Karpas-422 (cell line): Measurements from ENCODE around the gene ZNF613. TPM values are rescaled to one million over a fixed set of nuclear protein-coding genes. Genes with fewer than 3 reads are reported as not detected.

Source experiments
- DNase-seq: peaks from one replicate; pipeline ENCODE4 v3.0.0-alpha.2; 2015
- H2AFZ ChIP-seq: fragments of 200-600 bp; sonication (generic); 2 replicates; pipeline ENCODE4 v1.6.1; 2014; ENCODE audit warnings: antibody characterized with exemption, low read length, mixed read lengths
- H3K27ac ChIP-seq: fragments of 200-600 bp; sonication (generic); 2 replicates; pipeline ENCODE4 v1.5.1; 2014; ENCODE audit warnings: mild to moderate bottlenecking, low read length, moderate library complexity
- H3K27me3 ChIP-seq: fragments of 200-600 bp; sonication (generic); 2 replicates; pipeline ENCODE4 v1.6.1; 2014; ENCODE audit warnings: low read length, mixed read lengths
- H3K36me3 ChIP-seq: fragments of 200-600 bp; sonication (generic); 2 replicates; pipeline ENCODE4 v1.6.1; 2014; ENCODE audit warnings: low read length, mixed read lengths; ENCODE audit not compliant: insufficient read depth
- H3K4me1 ChIP-seq: fragments of 200-600 bp; sonication (generic); 2 replicates; pipeline ENCODE4 v1.6.1; 2014; ENCODE audit warnings: mild to moderate bottlenecking, low read length, mixed read lengths
- H3K4me2 ChIP-seq: fragments of 200-600 bp; sonication (generic); 2 replicates; pipeline ENCODE4 v1.6.1; 2014; ENCODE audit warnings: low read length, low read depth, mild to moderate bottlenecking; ENCODE audit not compliant: poor library complexity, severe bottlenecking
- H3K4me3 ChIP-seq: fragments of 200-600 bp; sonication (generic); 2 replicates; pipeline ENCODE4 v1.5.1; 2014; ENCODE audit warnings: mild to moderate bottlenecking, antibody characterized with exemption, low read length, mixed read lengths
- H3K79me2 ChIP-seq: fragments of 200-600 bp; sonication (generic); 2 replicates; pipeline ENCODE4 v1.6.1; 2014; ENCODE audit warnings: mild to moderate bottlenecking, low read length, mixed read lengths
- H3K9ac ChIP-seq: fragments of 200-600 bp; sonication (generic); 2 replicates; pipeline ENCODE4 v1.6.0; 2014; ENCODE audit warnings: low read length
- H3K9me2 ChIP-seq: fragments of 200-600 bp; sonication (generic), shearing (Covaris generic); replicated peaks from 2 replicates; pipeline ENCODE4 v1.6.0; 2014; ENCODE audit warnings: mild to moderate bottlenecking, low read length, moderate library complexity; ENCODE audit not compliant: insufficient read depth
- H3K9me3 ChIP-seq: fragments of 300-700, 200-600 bp; sonication (generic); 2 replicates; pipeline ENCODE4 v1.6.1; 2014; ENCODE audit warnings: low read length, mixed read lengths
- H4K20me1 ChIP-seq: fragments of 200-600 bp; sonication (generic); 2 replicates; pipeline ENCODE4 v1.6.1; 2014; ENCODE audit warnings: mild to moderate bottlenecking, antibody characterized with exemption, low read length, low read depth; ENCODE audit not compliant: insufficient read depth
- total RNA-seq: library from RNA; depleted of rRNA; stranded (reverse); fragments of >200 nt; shearing (Covaris generic); gene quantifications from 2 replicates; pipeline ENCODE4 v1.2.3, GENCODE V29; 2014; ENCODE audit warnings: low replicate concordance; rRNA removed

Gene ZNF613
- 7.3 and 7.5 TPM in 2 replicates for total RNA-seq

DNA sequence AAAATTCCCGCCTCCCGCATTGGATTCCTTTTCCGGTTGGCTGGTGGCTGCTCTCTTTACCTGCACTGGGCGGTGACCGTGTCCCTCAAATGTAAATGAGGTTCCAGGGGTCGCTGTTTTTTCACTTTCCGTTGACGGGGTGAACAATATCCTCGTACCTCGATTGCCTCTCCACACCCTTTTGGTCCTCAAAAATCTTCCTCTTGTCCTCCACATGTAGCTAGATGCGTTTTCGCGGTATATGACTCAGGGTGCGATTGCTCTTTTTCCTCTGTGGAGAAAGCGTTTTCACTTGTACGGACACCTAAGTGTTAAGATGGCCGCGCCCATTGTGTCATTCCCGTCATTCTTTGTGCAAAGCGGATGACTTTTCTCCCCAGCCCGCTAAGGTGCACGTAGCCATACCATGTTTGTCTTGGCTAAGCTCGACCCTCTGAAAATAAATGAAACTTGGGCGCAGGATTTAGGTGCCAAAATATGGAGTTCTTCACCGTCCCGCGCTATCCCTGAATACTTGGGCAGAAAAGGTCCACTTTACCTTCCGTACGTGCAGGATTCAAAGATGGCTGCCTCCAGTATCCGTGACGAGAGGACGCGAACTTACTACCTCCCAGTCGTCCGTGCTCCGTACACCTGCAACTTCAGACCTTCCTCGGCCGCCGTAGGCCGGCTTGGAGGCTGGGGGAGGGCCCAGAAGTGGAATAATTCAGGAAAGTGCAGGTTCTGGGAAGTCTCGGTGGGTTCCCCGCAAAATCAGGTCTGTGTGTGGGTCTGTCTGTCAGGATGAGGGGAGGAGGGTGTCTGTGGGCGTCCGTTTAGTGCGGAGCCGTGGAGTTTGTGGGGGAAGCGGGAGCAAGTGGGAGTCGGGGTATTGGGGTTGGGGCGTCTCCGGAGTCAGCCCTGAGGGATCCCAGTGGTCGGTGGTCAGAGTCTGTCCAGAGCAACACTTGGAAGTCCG lies at the start of gene ZNF613:
ZNF613 (plus strand) TSS at position 689 of the 958 bp plus-strand sequence. CDS start 8,749 bp downstream, outside the sequence.
- peaks cover 23% of the 10 kb centered on the region for H3K79me2 ChIP-seq
- peaks cover 54% of the 10 kb centered on the region for H3K9me3 ChIP-seq
- H3K9me2 ChIP-seq = no peaks in the 10 kb centered on the region
- peak within 1 kb of the TSS; percentile 66 for H3K27ac ChIP-seq
- peak within 1 kb of the TSS; percentile 99 for H2AFZ ChIP-seq
- peak within 1 kb of the TSS; percentile 95 for H3K4me3 ChIP-seq
- DNase-seq = peak; percentile 97
- no peaks in the 10 kb centered on the region for H3K27me3 ChIP-seq
- H3K36me3 ChIP-seq = peaks cover 30% of the 10 kb centered on the region
- H3K4me2 ChIP-seq = peak within 1 kb of the TSS; percentile 80
- peaks cover 9% of the 10 kb centered on the region for H3K4me1 ChIP-seq
- H4K20me1 ChIP-seq = no peaks in the 10 kb centered on the region
- peak within 1 kb of the TSS; percentile 92 for H3K9ac ChIP-seq

- Histone ChIP-seq H3K79me2 (peaks cover 12% of the 10 kb centered on the region), H3K27ac (no peak overlapping the region), H3K9me2 (no peaks in the 10 kb centered on the region), H3K9me3 (peaks cover 64% of the 10 kb centered on the region), H2AFZ (no peak overlapping the region), H3K27me3 (no peaks in the 10 kb centered on the region), H3K4me1 (no peaks in the 10 kb centered on the region), H3K36me3 (peaks cover 90% of the 10 kb centered on the region), H3K4me3 (no peak overlapping the region), H4K20me1 (no peaks in the 10 kb centered on the region), H3K4me2 (no peak overlapping the region), H3K9ac (no peak overlapping the region)
- no peak for DNase-seq
Observed at GRCh38 chr19:51882518-51882917, 44.8 kb upstream of the ZNF613 start.

GRCh38 chr19:51884713-51885112 lies 42.6 kb upstream of the ZNF613 start:
- H3K36me3 ChIP-seq = peaks cover 96% of the 10 kb centered on the region
- H4K20me1 ChIP-seq = no peaks in the 10 kb centered on the region
- no peak overlapping the region for H3K27ac ChIP-seq
- H3K4me2 ChIP-seq = no peak overlapping the region
- H3K9ac ChIP-seq = no peak overlapping the region
- H3K9me3 ChIP-seq = peaks cover 72% of the 10 kb centered on the region
- H3K4me1 ChIP-seq = no peaks in the 10 kb centered on the region
- no peak overlapping the region for H3K4me3 ChIP-seq
- no peaks in the 10 kb centered on the region for H3K27me3 ChIP-seq
- peaks cover 15% of the 10 kb centered on the region for H3K79me2 ChIP-seq
- no peak for DNase-seq
- no peaks in the 10 kb centered on the region for H3K9me2 ChIP-seq
- no peak overlapping the region for H2AFZ ChIP-seq

- Histone ChIP-seq H3K4me3 (no peak within 1 kb of the TSS), H3K4me2 (no peak within 1 kb of the TSS), H3K9ac (no peak within 1 kb of the TSS), H4K20me1 (no peaks in the 10 kb centered on the region), H3K27ac (no peak within 1 kb of the TSS), H3K4me1 (no peaks in the 10 kb centered on the region), H2AFZ (no peak within 1 kb of the TSS), H3K9me2 (no peaks in the 10 kb centered on the region), H3K9me3 (peaks cover 84% of the 10 kb centered on the region), H3K27me3 (no peaks in the 10 kb centered on the region), H3K79me2 (peaks cover 22% of the 10 kb centered on the region), H3K36me3 (peaks cover 98% of the 10 kb centered on the region)
- DNase-seq = peak; percentile 39
Observed at GRCh38 chr19:51887522-51888498, 39.5 kb upstream of the ZNF613 start, which contains the start of gene ZNF577. Gene ZNF577 (minus strand): TSS chr19:51887951. CDS start chr19:51880382, 7,569 bp downstream.

- Histone ChIP-seq H3K27me3 (no peaks in the 10 kb centered on the region), H3K9me2 (no peaks in the 10 kb centered on the region), H3K9me3 (peaks cover 78% of the 10 kb centered on the region), H3K36me3 (peaks cover 100% of the 10 kb centered on the region), H3K27ac (no peak overlapping the region), H3K4me2 (no peak overlapping the region), H4K20me1 (no peaks in the 10 kb centered on the region), H3K4me3 (no peak overlapping the region), H3K9ac (no peak overlapping the region), H3K79me2 (peaks cover 20% of the 10 kb centered on the region; the same call in 1 of the 2 replicates), H3K4me1 (no peaks in the 10 kb centered on the region), H2AFZ (no peak overlapping the region)
- DNase-seq = no peak
Observed at GRCh38 chr19:51889934-51890333, 37.3 kb upstream of the ZNF613 start.

DNA sequence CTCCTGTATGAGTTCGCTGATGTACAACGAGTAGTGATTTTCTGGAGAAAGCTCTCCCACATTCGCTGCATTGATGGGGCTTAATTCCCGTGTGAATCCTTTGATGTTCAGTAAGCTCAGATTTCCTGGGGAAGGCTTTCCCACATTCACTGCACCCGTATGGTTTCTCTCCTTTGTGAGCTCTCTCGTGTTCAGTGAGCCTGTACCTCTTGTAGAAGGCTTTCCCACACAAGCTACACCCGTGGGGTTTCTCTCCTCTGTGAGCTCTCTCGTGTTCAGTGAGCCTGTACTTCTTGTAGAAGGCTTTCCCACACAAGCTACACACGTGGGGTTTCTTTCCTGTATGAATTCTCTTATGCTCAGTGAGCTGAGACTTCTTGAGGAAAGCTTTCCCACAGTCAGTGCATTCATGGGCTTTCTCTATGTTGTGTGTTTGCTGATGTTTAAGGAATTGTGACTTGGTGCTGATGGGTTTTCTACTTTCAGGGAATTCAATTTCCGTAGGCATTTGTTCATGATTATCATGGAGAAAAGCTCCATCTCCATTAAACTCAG lies 36.0 kb upstream of the ZNF613 start:
- no peak for DNase-seq
- Histone ChIP-seq H3K9ac (no peak overlapping the region), H3K4me1 (no peaks in the 10 kb centered on the region), H3K27ac (no peak overlapping the region), H4K20me1 (no peaks in the 10 kb centered on the region), H3K4me3 (no peak overlapping the region), H2AFZ (no peak overlapping the region), H3K9me3 (peaks cover 71% of the 10 kb centered on the region), H3K79me2 (peaks cover 15% of the 10 kb centered on the region; the same call in 1 of the 2 replicates), H3K36me3 (peaks cover 97% of the 10 kb centered on the region), H3K4me2 (no peak overlapping the region), H3K27me3 (no peaks in the 10 kb centered on the region), H3K9me2 (no peaks in the 10 kb centered on the region)

DNA sequence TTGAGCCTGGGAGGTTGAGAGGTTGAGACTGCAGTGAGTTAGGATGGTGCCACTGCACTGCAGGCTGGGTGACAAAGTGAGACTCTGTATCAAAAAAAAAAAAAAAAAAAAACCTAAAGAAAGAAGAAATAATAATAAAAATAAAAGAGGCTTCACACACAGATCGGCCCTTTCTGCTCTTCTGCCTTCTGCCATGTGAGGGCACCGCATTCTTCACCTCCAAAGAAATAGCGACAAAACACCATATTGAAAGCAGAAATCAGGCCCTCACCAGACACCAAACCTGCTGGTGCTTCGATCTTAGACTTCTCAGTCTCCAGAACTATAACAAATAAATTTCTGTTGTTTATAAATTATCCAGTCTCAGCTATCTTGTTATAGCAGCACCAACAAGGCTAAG lies 25.4 kb upstream of the ZNF613 start:
- Histone ChIP-seq H3K4me2 (no peak overlapping the region), H4K20me1 (no peaks in the 10 kb centered on the region), H3K27ac (no peak overlapping the region), H3K79me2 (peaks cover 70% of the 10 kb centered on the region), H3K4me1 (peaks cover 8% of the 10 kb centered on the region), H3K9me3 (peaks cover 64% of the 10 kb centered on the region), H3K9me2 (no peaks in the 10 kb centered on the region), H3K27me3 (no peaks in the 10 kb centered on the region), H3K9ac (no peak overlapping the region), H3K36me3 (peaks cover 70% of the 10 kb centered on the region), H3K4me3 (no peak overlapping the region), H2AFZ (no peak overlapping the region)
- DNase-seq = no peak
